ENCODE measurements around the gene ANO1. TPM values are rescaled to one million over a fixed set of nuclear protein-coding genes. Genes with fewer than 3 reads are reported as not detected.

Gene ANO1
- polyA plus RNA-seq, 1 of the 3 experiments (the other 2 are of a cell fraction): not detected

DNA sequence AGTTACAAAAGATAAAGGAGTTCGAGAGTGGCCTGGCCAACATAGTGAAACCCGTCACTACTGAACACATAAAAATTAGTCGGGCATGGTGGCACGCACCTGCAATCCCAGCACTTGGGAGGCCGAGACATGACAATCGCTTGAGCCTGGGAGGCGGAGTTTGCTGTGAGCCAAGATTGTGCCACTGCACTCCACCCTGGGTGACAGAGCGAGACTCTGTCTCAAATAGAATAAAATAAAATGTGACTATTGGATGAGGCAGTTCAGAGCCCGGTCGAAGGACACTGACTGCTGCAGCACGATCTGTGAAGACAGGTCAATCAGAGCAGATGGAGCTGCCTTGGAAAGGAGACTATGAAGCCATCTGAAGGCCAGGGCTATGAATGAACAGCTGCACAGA lies 37.7 kb upstream of the ANO1 start:
- no peak for DNase-seq
- Histone ChIP-seq H3K36me3 (replicated peaks in 1 of 2; ENCODE audit: control insufficient read depth in 1 of 2, insufficient read depth in 2 of 2, low read length in 1 of 2) (no peaks in the 10 kb centered on the region), H3K4me3 (ENCODE audit: low read depth in 2 of 2, low read length in 1 of 2) (no peak overlapping the region), H3K79me2 (ENCODE audit: insufficient read depth) (no peaks in the 10 kb centered on the region), H3K9me2 (no peaks in the 10 kb centered on the region), H2AFZ (ENCODE audit: low read depth) (no peak overlapping the region), H4K20me1 (ENCODE audit: insufficient read depth) (no peaks in the 10 kb centered on the region), H3F3A (replicated peaks; ENCODE audit: insufficient read depth) (no peaks in the 10 kb centered on the region), H3K9me3 (peaks cover 18% of the 10 kb centered on the region), H3K27me3 (ENCODE audit: insufficient read depth) (no peaks in the 10 kb centered on the region), H3K4me2 (no peak overlapping the region), H3K9ac (no peak overlapping the region), H3K27ac (ENCODE audit: low read depth in 2 of 2, low read length in 1 of 2) (no peak overlapping the region), H3K4me1 (ENCODE audit: control insufficient read depth in 1 of 2, insufficient read depth in 2 of 2, low read depth in 1 of 2, low read length in 1 of 2) (no peaks in the 10 kb centered on the region)
- POLR2A ChIA-PET: no interaction called here
- WGBS (ENCODE audit: low lambda C conversion rate): 48% methylated on average over 11 of the region's 11 CpGs
- TF ChIP-seq, protein P1, sequence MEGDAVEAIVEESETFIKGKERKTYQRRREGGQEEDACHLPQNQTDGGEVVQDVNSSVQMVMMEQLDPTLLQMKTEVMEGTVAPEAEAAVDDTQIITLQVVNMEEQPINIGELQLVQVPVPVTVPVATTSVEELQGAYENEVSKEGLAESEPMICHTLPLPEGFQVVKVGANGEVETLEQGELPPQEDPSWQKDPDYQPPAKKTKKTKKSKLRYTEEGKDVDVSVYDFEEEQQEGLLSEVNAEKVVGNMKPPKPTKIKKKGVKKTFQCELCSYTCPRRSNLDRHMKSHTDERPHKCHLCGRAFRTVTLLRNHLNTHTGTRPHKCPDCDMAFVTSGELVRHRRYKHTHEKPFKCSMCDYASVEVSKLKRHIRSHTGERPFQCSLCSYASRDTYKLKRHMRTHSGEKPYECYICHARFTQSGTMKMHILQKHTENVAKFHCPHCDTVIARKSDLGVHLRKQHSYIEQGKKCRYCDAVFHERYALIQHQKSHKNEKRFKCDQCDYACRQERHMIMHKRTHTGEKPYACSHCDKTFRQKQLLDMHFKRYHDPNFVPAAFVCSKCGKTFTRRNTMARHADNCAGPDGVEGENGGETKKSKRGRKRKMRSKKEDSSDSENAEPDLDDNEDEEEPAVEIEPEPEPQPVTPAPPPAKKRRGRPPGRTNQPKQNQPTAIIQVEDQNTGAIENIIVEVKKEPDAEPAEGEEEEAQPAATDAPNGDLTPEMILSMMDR (IDR thresholded peaks at IDR 0.05): no peak
- no peak for TF ChIP-seq NRF1 (IDR thresholded peaks at IDR 0.05; ENCODE audit: low read depth, low read length)
- TF ChIP-seq, protein P2, sequence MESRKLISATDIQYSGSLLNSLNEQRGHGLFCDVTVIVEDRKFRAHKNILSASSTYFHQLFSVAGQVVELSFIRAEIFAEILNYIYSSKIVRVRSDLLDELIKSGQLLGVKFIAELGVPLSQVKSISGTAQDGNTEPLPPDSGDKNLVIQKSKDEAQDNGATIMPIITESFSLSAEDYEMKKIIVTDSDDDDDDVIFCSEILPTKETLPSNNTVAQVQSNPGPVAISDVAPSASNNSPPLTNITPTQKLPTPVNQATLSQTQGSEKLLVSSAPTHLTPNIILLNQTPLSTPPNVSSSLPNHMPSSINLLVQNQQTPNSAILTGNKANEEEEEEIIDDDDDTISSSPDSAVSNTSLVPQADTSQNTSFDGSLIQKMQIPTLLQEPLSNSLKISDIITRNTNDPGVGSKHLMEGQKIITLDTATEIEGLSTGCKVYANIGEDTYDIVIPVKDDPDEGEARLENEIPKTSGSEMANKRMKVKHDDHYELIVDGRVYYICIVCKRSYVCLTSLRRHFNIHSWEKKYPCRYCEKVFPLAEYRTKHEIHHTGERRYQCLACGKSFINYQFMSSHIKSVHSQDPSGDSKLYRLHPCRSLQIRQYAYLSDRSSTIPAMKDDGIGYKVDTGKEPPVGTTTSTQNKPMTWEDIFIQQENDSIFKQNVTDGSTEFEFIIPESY (IDR thresholded peaks at IDR 0.05; ENCODE audit: borderline replicate concordance, low read depth): no peak
- TF ChIP-seq RXRA (IDR thresholded peaks at IDR 0.05; ENCODE audit: borderline replicate concordance, low read depth): no peak
- no peak for TF ChIP-seq FOXM1 (IDR thresholded peaks at IDR 0.05; ENCODE audit: low read depth)
- TF ChIP-seq TCF12 (IDR thresholded peaks at IDR 0.05): no peak
- CTCF ChIA-PET: interaction anchor here (0.9 kb wide), 1 partner anchor 9 kb away, joined by 3 read pairs; no protein-coding TSS in a partner anchor

DNA sequence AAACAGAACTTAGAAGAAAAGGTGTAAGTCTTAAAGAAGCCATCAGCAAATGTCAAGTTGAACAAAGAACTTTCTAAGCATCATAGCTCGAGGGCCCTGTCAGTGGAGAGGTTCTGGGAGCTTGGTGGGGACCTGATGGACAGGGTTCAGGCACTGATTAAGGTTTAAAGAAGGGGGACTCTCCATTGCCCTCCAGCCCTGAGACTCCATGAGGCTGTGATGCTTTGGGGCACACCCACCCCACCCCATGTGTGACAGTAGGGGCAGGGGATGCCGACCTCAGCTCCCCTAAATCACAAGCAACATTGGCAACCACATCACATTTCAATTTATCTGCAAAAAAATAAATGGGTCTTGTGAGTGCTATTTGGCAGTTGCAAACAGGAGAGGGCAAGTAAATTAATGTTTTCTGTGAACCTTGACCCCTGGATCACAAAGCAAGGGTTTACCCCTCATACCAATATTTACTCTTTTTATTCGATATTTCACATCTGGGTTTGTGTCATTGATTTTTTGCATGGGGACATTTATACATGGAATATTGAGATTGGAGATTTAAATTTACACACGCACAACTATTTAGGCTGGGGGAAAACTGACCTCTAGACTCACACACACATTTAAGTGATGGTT lies 37.1 kb upstream of the ANO1 start:
- no peak overlapping the region for H3K27ac ChIP-seq (ENCODE audit: low read depth in 2 of 2, low read length in 1 of 2)
- no peaks in the 10 kb centered on the region for H3K36me3 ChIP-seq (replicated peaks in 1 of 2; ENCODE audit: control insufficient read depth in 1 of 2, insufficient read depth in 2 of 2, low read length in 1 of 2)
- TF ChIP-seq, protein P1 (IDR thresholded peaks at IDR 0.05): no peak
- no peak for DNase-seq
- no peaks in the 10 kb centered on the region for H3K27me3 ChIP-seq (ENCODE audit: insufficient read depth)
- ChIA-PET POLR2A (no interaction called here), CTCF (interaction anchor here (0.9 kb wide), 1 partner anchor 9 kb away, joined by 3 read pairs; no protein-coding TSS in a partner anchor)
- no peak overlapping the region for H3K4me3 ChIP-seq (ENCODE audit: low read depth in 2 of 2, low read length in 1 of 2)
- H3K4me2 ChIP-seq: no peak overlapping the region
- no peaks in the 10 kb centered on the region for H4K20me1 ChIP-seq (ENCODE audit: insufficient read depth)
- peaks cover 18% of the 10 kb centered on the region for H3K9me3 ChIP-seq
- no peak overlapping the region for H2AFZ ChIP-seq (ENCODE audit: low read depth)
- H3K9ac ChIP-seq: no peak overlapping the region
- no peaks in the 10 kb centered on the region for H3F3A ChIP-seq (replicated peaks; ENCODE audit: insufficient read depth)
- no peaks in the 10 kb centered on the region for H3K79me2 ChIP-seq (ENCODE audit: insufficient read depth)
- no peaks in the 10 kb centered on the region for H3K9me2 ChIP-seq
- H3K4me1 ChIP-seq (ENCODE audit: control insufficient read depth in 1 of 2, insufficient read depth in 2 of 2, low read depth in 1 of 2, low read length in 1 of 2): no peaks in the 10 kb centered on the region
- 17% methylated on average over 4 of the region's 4 CpGs for WGBS (ENCODE audit: low lambda C conversion rate)
